Coronary artery (tissue), 2 donors: Measurements from ENCODE around the gene CORO7.
"Not testable (repeated sequence)": the region's sequence is repeated elsewhere in the genome, so short reads cannot be mapped to it uniquely, and the experiment has no call there.

ENCODE experiments used
- DNase-seq: peaks from one replicate; pipeline ENCODE4 v3.0.0-alpha.2; 2017; ENCODE audit warnings: low spot score
- H3K27ac ChIP-seq, 2 donors: fragments of 200-600 bp; sonication (generic); one replicate each; pipeline ENCODE4 v1.5.1; 2016 to 2019
- H3K4me3 ChIP-seq: fragments of 200-600 bp; sonication (generic); 2 replicates; pipeline ENCODE4 v1.5.1; 2016; ENCODE audit warnings: mild to moderate bottlenecking, moderate library complexity
- TF ChIP-seq, protein P1 (sequence below): fragments of 200-600 bp; sonication (generic); IDR thresholded peaks from one replicate; pipeline ENCODE4 v1.5.1; 2019; ENCODE audit warnings: antibody characterized with exemption

The CORO7 gene

DNA sequence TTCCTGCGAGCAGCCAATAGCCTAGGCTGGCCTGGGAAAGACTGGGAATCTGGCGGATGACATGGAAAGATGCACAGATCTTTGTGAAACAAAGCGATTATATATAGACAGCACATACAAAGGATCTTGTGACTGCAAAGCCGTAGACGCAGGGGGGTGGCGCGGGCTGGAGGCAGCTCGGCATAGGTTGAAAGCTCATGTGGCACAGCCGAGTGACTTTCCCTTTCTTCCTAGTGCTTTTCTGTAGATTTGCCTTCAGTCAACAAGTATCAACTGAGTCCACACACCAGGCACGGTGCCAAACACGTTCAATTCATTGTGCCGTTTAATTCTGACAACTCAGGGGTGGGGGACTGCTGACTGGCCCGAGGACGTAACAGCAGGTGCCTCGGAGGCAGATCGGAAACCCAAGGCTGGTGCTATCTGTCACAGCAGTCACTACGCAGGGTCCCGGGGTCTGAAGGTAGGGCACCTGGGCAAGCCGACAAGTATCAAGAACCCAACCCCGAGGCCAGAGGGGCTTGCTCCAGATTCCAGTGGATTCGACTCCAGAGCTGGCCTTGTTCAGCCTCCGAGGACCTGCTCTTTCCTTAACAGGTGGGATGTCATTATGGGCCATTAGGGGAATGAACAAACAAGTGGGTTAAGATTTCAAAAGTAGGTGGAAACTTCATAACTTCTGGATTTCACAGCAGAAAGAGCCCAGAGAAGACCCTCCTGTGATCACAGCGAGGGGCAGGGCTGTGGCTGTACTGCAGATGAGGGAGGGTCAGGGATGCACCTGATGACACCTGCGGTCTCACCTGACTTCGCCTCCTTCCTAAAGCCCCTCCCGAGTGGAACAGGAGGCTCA is 71.2 kb downstream of the CORO7 start:
- no peak overlapping the region for H3K4me3 ChIP-seq
- peak overlapping the region; percentile 9 to 48 for H3K27ac ChIP-seq
- DNase-seq = no peak
- TF ChIP-seq, protein P1, sequence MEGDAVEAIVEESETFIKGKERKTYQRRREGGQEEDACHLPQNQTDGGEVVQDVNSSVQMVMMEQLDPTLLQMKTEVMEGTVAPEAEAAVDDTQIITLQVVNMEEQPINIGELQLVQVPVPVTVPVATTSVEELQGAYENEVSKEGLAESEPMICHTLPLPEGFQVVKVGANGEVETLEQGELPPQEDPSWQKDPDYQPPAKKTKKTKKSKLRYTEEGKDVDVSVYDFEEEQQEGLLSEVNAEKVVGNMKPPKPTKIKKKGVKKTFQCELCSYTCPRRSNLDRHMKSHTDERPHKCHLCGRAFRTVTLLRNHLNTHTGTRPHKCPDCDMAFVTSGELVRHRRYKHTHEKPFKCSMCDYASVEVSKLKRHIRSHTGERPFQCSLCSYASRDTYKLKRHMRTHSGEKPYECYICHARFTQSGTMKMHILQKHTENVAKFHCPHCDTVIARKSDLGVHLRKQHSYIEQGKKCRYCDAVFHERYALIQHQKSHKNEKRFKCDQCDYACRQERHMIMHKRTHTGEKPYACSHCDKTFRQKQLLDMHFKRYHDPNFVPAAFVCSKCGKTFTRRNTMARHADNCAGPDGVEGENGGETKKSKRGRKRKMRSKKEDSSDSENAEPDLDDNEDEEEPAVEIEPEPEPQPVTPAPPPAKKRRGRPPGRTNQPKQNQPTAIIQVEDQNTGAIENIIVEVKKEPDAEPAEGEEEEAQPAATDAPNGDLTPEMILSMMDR = no peak

DNA sequence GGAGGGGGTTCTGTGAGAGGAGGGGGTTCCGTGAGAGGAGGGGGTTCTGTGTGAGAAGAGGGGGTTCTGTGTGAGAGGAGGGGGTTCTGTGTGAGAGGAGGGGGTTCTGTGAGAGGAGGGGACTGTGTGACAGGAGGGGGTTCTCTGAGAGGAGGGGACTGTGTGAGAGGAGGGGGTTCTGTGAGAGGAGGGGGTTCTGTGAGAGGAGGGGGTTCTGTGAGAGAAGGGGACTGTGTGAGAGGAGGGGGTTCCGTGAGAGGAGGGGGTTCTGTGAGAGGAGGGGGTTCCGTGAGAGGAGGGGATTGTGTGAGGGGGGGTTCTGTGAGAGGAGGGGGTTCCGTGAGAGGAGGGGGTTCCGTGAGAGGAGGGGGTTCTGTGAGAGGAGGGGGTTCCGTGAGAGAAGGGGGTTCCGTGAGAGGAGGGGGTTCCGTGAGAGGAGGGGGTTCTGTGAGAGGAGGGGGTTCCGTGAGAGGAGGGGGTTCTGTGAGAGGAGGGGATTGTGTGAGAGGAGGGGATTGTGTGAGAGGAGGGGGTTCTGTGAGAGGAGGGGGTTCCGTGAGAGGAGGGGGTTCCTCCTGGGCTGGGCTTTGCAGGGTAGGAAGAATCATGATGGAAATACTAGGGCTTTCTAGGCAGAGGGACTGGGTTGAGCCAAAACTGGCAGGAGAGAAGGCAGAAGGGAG is 72.0 kb downstream of the CORO7 start:
- H3K27ac ChIP-seq = peak overlapping the region; percentile 9 to 48
- DNase-seq, H3K4me3 ChIP-seq: not testable (repeated sequence)

DNA sequence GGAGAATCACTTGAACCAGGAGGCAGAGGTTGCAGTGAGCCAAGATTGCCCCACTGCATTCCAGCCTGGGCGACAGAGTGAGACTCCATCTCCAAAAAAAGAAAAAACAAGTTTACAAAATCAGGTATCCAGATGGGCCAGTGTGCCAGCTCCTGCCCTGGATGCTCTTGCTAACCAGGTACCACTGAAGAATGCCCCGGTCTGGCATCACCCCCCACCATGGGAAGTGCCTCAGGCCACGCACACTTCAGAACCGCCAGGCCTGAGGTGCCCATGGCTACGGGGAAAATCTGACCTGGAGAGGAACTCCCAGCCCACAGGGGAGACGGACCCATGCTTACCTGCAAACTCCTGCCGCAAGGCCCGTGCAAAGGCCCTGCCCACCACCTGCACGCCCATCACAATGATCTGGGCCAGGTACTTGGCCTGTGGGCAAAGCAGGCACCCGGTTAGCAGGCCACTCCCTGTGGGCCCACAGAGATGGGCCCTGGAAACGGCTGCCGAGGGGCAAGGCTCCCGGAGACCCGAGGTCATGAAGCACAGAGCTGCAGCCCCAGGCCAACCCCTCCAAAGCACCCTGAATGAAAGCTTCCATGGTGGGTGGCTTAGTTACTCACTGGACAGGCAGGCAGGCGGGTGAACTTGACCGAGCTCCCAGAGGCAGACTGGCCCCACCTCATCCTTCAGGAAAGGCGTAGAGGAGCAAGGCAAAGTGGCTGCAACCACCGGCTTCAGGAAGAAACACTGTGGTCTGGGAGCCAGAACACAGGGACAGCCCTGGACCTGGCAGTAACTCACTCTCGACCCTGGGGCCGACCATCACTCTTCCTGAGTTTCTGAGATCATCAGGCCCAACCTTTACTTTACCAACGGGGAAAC is 73.3 kb downstream of the CORO7 start:
- TF ChIP-seq, protein P1 = no peak
- DNase-seq = no peak
- no peak overlapping the region for H3K4me3 ChIP-seq
- no peak overlapping the region for H3K27ac ChIP-seq

DNA sequence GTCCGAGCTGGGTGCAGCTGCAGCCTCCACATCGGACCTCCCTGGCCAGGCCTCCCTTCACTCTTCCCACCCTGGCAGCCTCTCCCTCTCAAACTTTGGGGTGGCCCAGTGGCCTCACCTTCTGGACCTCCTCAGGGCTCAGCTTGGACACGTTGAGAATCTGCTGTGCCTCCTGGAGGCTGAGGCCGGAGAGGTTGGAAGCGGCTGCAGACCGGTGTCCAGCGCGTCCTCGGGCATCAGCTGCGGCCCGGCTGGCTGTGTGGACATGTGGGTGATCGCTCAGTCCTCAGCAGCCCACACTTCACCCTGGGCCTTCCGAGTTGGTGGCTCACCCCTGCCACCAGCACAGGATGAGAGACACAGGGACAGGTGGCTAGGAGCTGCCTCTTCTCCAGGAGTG is 75.1 kb downstream of the CORO7 start:
- Histone ChIP-seq H3K27ac (no peak overlapping the region), H3K4me3 (no peak overlapping the region)
- no peak for DNase-seq
- TF ChIP-seq, protein P1 = no peak

DNA sequence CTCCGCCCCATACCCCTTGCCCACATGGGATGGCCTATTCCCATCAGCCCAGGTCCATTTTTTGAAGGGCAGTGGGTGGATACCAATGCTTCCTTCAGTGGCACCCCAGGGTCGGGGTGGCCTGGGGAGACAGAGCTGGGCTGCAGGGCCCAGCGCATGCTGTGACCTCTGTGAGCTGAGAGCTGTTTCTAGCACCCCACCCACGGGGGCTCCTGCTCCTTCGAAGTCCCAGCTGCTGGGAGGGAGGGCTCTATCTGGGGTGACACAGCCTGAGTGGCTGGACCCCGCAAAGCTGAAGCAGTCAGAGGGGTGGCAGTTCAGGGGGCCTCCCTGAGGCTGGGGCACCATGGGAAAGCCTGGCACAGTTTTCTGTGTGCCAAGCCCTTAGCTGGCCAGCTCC is 76.0 kb downstream of the CORO7 start:
- no peak overlapping the region for H3K4me3 ChIP-seq
- TF ChIP-seq, protein P1 = no peak
- no peak for DNase-seq
- H3K27ac ChIP-seq = no peak overlapping the region

DNA sequence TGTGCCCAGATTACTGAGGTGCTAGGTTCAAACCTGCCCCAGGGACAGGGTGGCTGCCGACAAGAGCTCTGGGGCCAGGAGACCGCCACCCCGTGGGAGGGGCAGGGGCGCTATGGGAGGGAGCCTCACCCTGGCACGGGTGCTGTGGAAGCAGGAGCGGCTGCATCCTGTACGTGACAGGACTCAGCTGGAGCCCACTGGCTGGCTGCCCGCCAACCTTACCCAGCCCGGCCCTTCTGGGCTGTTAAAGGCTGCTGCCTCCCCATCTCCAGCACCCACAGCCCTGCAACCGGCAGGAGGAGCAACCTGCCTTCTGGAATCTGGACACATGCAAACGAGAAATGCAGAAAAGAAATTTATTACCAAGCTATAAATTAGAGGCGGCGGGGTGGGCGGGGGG is 76.5 kb downstream of the CORO7 start:
- Histone ChIP-seq H3K27ac (peak overlapping the region in 1 of 2 donors; percentile 37), H3K4me3 (no peak overlapping the region)
- no peak for DNase-seq
- TF ChIP-seq, protein P1 = no peak

DNA sequence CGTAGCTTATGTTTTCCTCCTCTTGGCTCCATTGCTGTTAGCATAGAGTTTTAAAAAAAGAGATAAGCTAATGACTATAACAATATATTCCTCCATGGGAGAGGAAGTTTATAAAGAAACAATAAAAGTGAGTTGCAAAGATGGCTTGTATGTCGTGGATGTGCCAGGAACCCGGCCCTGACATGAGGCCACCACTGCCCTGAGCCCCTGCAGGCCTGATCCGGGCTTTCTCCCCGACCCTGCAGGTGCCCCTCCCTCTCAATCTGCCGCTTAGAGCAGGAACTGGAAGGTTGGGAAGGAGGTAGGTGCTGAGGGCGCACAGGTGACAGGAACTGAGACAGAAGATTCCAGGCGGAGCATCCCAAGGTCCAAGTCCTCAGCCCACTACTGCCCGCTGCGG is 76.9 kb downstream of the CORO7 start:
- TF ChIP-seq, protein P1 = no peak
- Histone ChIP-seq H3K4me3 (no peak overlapping the region), H3K27ac (peak overlapping the region in 1 of 2 donors; percentile 37)
- DNase-seq = no peak
